Islet precursor cell (in vitro differentiated cells): ENCODE data around the gene TMEM9.

Experiments used
- DNase-seq: peaks from one replicate; pipeline ENCODE4 v3.0.0-alpha.2; 2018

Gene TMEM9

GRCh38 chr1:201100169-201100930, 53.9 kb downstream of the TMEM9 start:
- no peak for DNase-seq

- no peak for DNase-seq
Measured at GRCh38 chr1:201098992-201099677, 55.1 kb downstream of the TMEM9 start.

DNA sequence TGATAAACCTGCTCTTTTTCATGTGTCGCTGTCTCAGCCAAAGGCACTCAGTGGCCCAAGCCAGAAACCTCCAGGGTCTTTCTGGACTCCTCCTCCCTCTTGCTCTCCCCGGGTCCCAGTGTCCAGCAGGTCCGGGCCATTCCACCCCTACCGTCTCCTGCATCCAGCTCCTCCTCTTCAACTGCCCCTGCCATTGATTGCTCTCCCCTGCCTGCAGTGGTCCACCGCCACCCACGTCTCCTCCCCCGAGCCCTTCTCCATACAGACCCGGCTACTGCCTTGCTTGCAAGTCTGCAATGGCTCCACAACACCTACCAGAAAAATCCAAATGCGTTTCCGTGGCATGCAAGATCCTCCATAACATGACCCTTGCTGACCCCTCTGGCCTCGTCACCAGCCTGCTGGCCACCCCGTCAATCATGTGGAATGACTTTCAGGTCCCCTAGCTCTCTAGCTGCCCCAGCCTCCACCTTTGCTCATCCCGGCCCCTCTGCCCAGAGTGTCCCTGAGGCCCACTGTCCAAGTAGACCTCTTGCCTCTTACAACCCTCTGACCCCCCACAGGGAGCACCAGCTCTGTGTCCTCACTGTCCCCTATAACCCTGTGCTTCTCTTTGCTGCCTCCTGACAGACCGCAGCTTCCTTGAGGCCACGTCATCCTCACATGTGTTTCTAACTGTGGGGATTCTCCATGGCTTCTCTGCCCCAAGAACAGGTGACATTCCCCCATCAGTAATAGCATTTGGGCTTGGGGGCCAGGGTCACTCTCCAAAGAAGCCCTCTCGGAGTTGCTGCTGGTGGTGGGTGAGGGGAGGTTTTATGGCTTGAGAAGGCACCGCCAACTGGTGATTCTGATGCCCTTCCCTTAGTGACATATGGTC, 57.1 kb downstream of the TMEM9 start:
- DNase-seq: no peak

DNA sequence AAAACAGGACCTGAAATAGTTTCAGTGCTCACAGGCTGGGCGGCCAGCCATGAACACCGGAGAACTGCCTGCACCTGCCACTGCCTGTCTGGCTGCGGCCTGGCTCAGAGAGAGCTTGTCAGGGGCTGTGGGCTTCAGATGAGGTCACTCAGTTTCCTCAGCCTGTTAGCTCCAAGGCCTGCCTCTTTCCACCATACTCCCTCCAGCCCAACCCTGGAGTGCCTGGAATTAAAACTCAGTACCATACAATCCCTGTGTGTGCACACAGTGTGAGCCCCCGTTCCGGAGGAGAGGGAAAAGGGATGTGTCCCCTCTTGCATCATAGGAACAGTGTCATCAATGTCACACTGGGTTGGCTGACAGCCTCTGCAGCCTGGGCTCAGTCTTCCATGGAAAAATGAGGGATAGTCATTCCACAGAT, 58.2 kb downstream of the TMEM9 start:
- no peak for DNase-seq

- DNase-seq: no peak
Measured at GRCh38 chr1:201095581-201095980, 58.7 kb downstream of the TMEM9 start.

GRCh38 chr1:201094832-201095231, 59.4 kb downstream of the TMEM9 start:
- no peak for DNase-seq

DNA sequence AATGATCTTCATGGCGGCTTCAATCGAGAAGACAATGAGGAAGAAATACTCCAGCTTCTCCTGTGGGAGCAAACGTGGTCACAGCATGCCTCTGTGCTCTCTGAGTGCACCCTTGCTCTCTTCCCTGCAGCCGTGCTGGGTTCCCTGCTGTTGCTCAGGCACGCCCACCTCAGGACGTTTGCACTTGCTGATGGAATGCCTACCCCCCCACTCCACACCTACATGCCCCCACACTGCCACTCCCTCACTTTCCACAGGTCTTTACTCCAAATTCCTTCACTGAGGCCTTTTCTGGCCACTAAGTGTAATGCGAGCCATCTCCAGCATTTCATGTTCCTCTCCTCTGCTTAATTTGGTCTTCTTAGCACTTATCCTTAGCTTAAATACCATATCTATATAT, 60.3 kb downstream of the TMEM9 start:
- no peak for DNase-seq

- no peak for DNase-seq
Measured at GRCh38 chr1:201093561-201093960, 60.7 kb downstream of the TMEM9 start.

DNA sequence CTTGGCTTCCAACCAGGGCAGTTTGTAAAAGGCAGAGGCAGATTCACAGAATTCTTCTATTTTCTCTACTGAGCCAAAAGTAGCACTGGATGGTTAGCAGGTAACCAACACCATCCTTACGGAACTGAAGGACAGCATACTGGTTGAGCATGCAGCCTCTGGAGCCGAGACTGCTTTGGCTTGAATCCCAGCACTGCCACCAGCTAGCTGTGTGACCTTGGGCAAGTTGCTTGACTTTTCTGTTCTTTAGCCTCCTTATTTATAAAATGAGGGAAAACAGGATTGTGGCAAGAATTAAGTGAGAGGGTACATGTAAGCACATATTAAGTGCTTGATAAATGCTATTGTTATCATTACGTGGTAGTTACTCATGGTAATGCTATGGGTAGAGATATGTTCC, 61.5 kb downstream of the TMEM9 start:
- DNase-seq: no peak

DNA sequence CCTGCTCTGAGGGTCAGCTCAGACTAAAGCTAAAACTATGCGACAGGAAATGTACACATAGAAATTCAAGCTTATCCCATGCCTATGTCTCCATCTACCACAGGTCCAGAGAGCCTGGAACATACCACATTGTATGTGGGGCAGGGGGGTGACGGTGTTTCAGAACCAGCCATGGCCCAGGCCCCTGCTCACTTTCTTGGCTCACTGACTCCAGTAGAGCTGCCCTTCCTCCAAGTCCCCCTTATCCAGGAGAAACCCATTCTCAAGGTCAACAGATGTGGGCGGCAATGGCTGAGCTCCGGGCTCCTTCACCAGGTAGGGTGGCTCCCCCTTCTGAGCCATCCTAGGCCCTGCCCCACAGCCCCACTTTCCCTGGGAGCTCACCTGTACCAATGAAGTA, 63.0 kb downstream of the TMEM9 start:
- DNase-seq: no peak

DNA sequence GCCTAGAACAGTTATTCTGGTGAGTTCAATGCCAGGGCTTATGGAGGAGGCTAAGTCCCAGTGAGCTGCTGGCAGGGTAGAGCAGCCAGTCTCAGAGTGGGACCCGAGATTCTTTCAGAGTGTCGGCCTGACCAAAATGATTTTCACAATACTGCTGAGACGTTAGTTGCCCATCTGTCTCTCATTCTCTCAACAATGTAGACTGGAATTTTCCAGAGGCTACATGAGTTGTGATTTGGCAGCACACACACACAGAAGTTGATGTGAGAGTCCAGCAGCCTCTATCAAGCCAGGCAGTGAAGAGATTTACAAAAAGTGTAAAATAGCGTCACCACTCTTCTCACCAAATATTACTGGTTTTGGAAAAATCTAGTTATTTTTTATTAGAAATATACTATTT, 63.7 kb downstream of the TMEM9 start:
- DNase-seq: no peak

GRCh38 chr1:201089596-201089995, 64.7 kb downstream of the TMEM9 start:
- DNase-seq: no peak

GRCh38 chr1:201088901-201089525, 65.3 kb downstream of the TMEM9 start:
- DNase-seq: no peak

GRCh38 chr1:201088395-201088794, 65.9 kb downstream of the TMEM9 start:
- no peak for DNase-seq

DNA sequence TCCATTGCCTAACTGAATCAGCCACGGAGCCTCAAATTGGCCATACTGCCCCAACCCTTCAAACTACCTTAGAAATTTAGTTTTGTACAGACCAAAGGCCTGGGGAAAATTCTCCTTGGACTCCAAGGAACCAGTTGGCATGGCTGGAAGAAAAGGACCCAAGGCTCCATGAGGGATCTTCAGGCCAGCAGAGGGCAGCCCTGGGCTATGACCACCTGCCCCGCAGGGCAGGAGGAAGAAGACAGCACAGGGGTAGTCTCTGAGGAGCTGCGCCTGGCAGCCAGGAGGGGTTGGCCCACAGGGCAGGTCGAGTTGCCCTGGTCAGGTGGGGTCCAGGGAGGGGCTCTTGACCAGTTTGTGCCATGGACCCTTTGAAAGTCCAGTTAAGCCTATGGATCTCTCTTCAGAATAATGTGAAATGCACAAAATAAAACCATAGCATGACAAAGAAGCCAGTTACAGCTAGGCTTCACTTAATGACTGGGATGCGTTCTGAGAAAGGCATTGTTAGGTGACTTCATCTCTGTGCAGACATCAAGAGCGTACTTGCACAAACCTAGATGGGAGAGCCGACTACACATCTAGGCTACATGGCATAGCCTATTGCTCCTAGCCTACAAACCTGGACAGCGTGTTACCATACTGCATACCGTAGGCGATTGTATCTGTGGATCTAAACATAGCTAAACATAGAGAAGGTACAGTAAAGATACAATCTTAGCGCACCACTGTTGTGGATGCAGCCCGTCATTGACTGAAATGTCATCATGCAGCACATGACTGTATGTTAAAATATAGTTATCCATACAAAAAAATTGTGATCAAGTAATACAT, 68.2 kb downstream of the TMEM9 start:
- peak; percentile 81 for DNase-seq
